Hepatocyte (in vitro differentiated cells): ENCODE results near the gene PHF21B.

Experiments
- CTCF ChIP-seq: fragments of 200-600 bp; sonication (generic); IDR thresholded peaks from 2 replicates; pipeline ENCODE4 v1.5.1; 2016; ENCODE audit warnings: antibody characterized with exemption, mild to moderate bottlenecking; ENCODE audit not compliant: poor library complexity
- EZH2 ChIP-seq: fragments of 200-600 bp; sonication (generic); IDR thresholded peaks from 2 replicates; pipeline ENCODE4 v1.6.1; 2016; ENCODE audit warnings: antibody characterized with exemption, mild to moderate bottlenecking, borderline replicate concordance
- EZH2phosphoT487 ChIP-seq: fragments of 200-600 bp; sonication (generic); IDR thresholded peaks from one replicate; pipeline ENCODE4 v1.6.1; 2018; ENCODE audit warnings: antibody characterized with exemption, mild to moderate bottlenecking, low read depth, moderate library complexity; ENCODE audit not compliant: unreplicated experiment, severe bottlenecking

- no peak for TF ChIP-seq EZH2
- TF ChIP-seq CTCF = no peak
- TF ChIP-seq EZH2phosphoT487 = no peak
Observed at GRCh38 chr22:44947049-44947448, 62.8 kb downstream of the PHF21B start.
